Umbilical cord (tissue), 2 donors: ENCODE results near the gene SPRY2. TPM values are rescaled to one million over a fixed set of nuclear protein-coding genes. Genes with fewer than 3 reads are reported as not detected.

Source experiments
- DNase-seq: peaks from one replicate; pipeline ENCODE4 v3.0.0-alpha.2; 2015; ENCODE audit warnings: low spot score
- total RNA-seq: library from RNA; depleted of rRNA; stranded (reverse); fragments of >200 nt; gene quantifications from one replicate; pipeline ENCODE4 v1.2.3, GENCODE V29; 2014; ENCODE audit warnings: low replicate concordance; ENCODE audit not compliant: insufficient read depth

The SPRY2 gene
- total RNA-seq, 1 donor from 2014 or later, result 12.8 TPM

GRCh38 chr13:80313668-80314256, 27.2 kb downstream of the SPRY2 start:
- DNase-seq, result no peak

- no peak for DNase-seq
These were observed 28.0 kb downstream of the SPRY2 start for GRCh38 chr13:80312967-80313366.

- no peak for DNase-seq
These were observed 28.8 kb downstream of the SPRY2 start for GRCh38 chr13:80312012-80312704.

- DNase-seq, result no peak
These were observed 31.0 kb downstream of the SPRY2 start for GRCh38 chr13:80309926-80310325.

- no peak for DNase-seq
These were observed 33.4 kb downstream of the SPRY2 start for GRCh38 chr13:80307401-80307987.

GRCh38 chr13:80306337-80306972, 34.5 kb downstream of the SPRY2 start:
- no peak for DNase-seq

GRCh38 chr13:80305737-80306136, 35.2 kb downstream of the SPRY2 start:
- no peak for DNase-seq

- no peak for DNase-seq
These were observed 37.6 kb downstream of the SPRY2 start for GRCh38 chr13:80303225-80303811.

- no peak for DNase-seq
These were observed 41.9 kb downstream of the SPRY2 start for GRCh38 chr13:80299046-80299445.

GRCh38 chr13:80297503-80297902, 43.4 kb downstream of the SPRY2 start:
- no peak for DNase-seq

- DNase-seq, result no peak
These were observed 43.8 kb downstream of the SPRY2 start for GRCh38 chr13:80297094-80297493.

- DNase-seq, result no peak
These were observed 44.3 kb downstream of the SPRY2 start for GRCh38 chr13:80296638-80297037.

GRCh38 chr13:80290591-80290990, 50.3 kb downstream of the SPRY2 start:
- no peak for DNase-seq
